ENCODE data around the gene KCNC3. TPM values are rescaled to one million over a fixed set of nuclear protein-coding genes. Genes with fewer than 3 reads are reported as not detected.

KCNC3 gene
- total RNA-seq, 1 experiment from 2014 or later: 17.3 TPM

- Histone ChIP-seq H2BK20ac (ENCODE audit: low read depth, low read length, poor library complexity, severe bottlenecking) (no peak within 1 kb of the TSS), H3K4me1 (ENCODE audit: insufficient read depth, low read length) (no peaks in the 10 kb centered on the region), H3K9me3 (ENCODE audit: control insufficient read depth, low read depth, low read length) (no peaks in the 10 kb centered on the region), H2BK12ac (ENCODE audit: insufficient read length, low read depth, low read length) (no peak within 1 kb of the TSS), H3K56ac (ENCODE audit: insufficient read length, low read depth, low read length) (no peak within 1 kb of the TSS), H3K79me1 (ENCODE audit: insufficient read depth, low read depth, low read length, poor library complexity, severe bottlenecking) (no peaks in the 10 kb centered on the region), H2AK5ac (ENCODE audit: insufficient read length, low read length) (no peak within 1 kb of the TSS), H3K4ac (ENCODE audit: low read depth, low read length) (no peak within 1 kb of the TSS), H2BK120ac (ENCODE audit: low read depth, low read length, poor library complexity, severe bottlenecking) (no peak within 1 kb of the TSS), H3K14ac (ENCODE audit: insufficient read depth, low read length) (no peak within 1 kb of the TSS), H3K27me3 (ENCODE audit: insufficient read depth, low read length) (no peaks in the 10 kb centered on the region), H3K79me2 (ENCODE audit: insufficient read depth, low read length) (no peaks in the 10 kb centered on the region), H4K91ac (ENCODE audit: insufficient read length, low read depth, low read length) (no peak within 1 kb of the TSS), H3K4me2 (ENCODE audit: insufficient read depth, insufficient read length, low read length) (no peak within 1 kb of the TSS), H3K23ac (ENCODE audit: insufficient read length, low read depth, low read length) (no peak within 1 kb of the TSS), H4K20me1 (ENCODE audit: control insufficient read depth, insufficient read depth, insufficient read length) (no peaks in the 10 kb centered on the region), H3K23me2 (ENCODE audit: insufficient read length, low read depth, low read length, poor library complexity, severe bottlenecking) (peaks cover 5% of the 10 kb centered on the region), H4K8ac (replicated peaks; ENCODE audit: insufficient read length, low read depth, low read length) (no peak within 1 kb of the TSS), H4K5ac (ENCODE audit: insufficient read length, low read depth, low read length) (no peak within 1 kb of the TSS), H3K27ac (ENCODE audit: insufficient read length, low read depth, low read length) (no peak within 1 kb of the TSS), H2AFZ (ENCODE audit: low read length) (no peak within 1 kb of the TSS), H2BK5ac (ENCODE audit: insufficient read length, low read length) (no peak within 1 kb of the TSS), H3K18ac (ENCODE audit: insufficient read length, low read depth, low read length) (no peak within 1 kb of the TSS), H2BK15ac (ENCODE audit: low read depth, low read length) (no peak within 1 kb of the TSS; the same call in 1 of the 2 replicates), H3T11ph (ENCODE audit: low read length) (no peak within 1 kb of the TSS), H3K9ac (ENCODE audit: extremely low read depth, insufficient read length, low read length) (no peak within 1 kb of the TSS)
- Mint-ChIP-seq H3K4me3 (peak within 1 kb of the TSS in 1 of 2 experiments; percentile 26; a peak in 1 of 5 replicates), H3K9me3 (no peaks in the 10 kb centered on the region; a peak in 2 of 5 replicates), H3K36me3 (ENCODE audit: insufficient read depth in 1 of 3, low read depth in 3 of 3) (peaks cover 0 to 4% (median 0%) of the 10 kb centered on the region in 3 experiments; a peak in 2 of 7 replicates), H3K4me1 (peaks cover 19 to 23% of the 10 kb centered on the region in 2 experiments), H3K27ac (no peak within 1 kb of the TSS), H3K27me3 (ENCODE audit: low read depth) (peaks cover 11% of the 10 kb centered on the region)
- TF ChIP-seq, protein P1, sequence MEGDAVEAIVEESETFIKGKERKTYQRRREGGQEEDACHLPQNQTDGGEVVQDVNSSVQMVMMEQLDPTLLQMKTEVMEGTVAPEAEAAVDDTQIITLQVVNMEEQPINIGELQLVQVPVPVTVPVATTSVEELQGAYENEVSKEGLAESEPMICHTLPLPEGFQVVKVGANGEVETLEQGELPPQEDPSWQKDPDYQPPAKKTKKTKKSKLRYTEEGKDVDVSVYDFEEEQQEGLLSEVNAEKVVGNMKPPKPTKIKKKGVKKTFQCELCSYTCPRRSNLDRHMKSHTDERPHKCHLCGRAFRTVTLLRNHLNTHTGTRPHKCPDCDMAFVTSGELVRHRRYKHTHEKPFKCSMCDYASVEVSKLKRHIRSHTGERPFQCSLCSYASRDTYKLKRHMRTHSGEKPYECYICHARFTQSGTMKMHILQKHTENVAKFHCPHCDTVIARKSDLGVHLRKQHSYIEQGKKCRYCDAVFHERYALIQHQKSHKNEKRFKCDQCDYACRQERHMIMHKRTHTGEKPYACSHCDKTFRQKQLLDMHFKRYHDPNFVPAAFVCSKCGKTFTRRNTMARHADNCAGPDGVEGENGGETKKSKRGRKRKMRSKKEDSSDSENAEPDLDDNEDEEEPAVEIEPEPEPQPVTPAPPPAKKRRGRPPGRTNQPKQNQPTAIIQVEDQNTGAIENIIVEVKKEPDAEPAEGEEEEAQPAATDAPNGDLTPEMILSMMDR (conservative IDR thresholded peaks at IDR 0.05): no peak
- WGBS (ENCODE audit: extremely low coverage, insufficient read length, low lambda C conversion rate): no CpG with 5 or more reads among the region's 11 CpGs
- no peak for DNase-seq
These were observed 36.5 kb upstream of the KCNC3 start, which contains the start of gene NAPSA for GRCh38 chr19:50365434-50366306. Gene NAPSA, minus strand, starts transcription at chr19:50365639. Its CDS starts 18 bp downstream, at chr19:50365621.
